HG02571 (cell line): Measurements from ENCODE around the gene PMEPA1.

Source experiments
- ATAC-seq: cut with Tn5 transposase; IDR thresholded peaks from one replicate; pipeline ENCODE4 v1.9.1; 2021; ENCODE audit warnings: mild to moderate bottlenecking, moderate library complexity; ENCODE audit not compliant: unreplicated experiment

The PMEPA1 gene

DNA sequence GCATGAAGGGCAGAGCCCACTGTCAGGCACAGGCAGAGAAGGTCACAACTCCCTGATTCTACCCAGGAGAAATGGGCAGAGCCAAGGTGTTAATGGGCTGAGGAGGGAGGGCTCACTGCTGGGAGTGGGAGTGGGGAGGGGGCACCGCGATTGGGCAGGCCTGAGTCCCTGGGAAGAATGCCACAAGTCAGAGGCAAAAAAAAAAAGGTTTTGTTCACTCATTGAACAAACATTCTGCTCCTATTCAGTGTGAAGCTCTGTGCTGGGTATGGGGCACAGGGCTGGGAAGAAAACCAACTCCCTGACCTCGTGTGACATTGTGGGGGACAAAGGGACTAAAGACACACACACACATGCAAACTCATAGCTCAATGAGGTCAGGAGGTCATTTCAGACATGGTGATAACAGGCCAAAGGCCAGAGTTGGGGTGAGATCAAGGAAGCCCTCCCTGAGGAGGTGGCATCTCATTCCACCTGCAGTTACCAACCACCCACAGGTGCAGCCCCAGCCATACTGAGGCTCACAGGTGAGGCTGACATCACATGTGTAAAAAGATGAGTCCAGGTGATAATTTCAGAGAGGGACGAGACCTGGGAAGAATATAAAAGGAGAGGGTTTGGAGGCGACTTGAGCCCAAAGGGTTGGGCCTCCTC is 3.2 kb upstream of the PMEPA1 start:
- ATAC-seq, result no peak

DNA sequence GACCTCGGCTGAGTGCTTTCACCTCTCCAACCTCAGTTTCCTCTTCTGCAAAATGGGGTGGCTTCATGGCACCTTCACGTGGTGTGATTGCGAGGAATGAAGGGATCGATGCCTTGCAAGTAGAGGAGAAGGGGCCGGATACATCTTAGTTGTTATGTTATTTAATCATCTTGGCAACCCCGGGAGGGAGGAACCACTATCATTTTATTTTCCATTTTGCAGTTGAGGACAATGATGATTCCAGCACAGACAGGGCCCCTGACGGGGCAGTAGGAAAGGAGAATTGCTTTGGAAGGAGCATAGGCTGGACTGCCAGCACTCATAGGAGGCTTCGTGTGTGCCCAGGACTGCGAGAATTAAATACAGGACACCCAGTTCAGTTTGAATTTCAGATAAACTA is 2.5 kb upstream of the PMEPA1 start:
- ATAC-seq, result no peak

DNA sequence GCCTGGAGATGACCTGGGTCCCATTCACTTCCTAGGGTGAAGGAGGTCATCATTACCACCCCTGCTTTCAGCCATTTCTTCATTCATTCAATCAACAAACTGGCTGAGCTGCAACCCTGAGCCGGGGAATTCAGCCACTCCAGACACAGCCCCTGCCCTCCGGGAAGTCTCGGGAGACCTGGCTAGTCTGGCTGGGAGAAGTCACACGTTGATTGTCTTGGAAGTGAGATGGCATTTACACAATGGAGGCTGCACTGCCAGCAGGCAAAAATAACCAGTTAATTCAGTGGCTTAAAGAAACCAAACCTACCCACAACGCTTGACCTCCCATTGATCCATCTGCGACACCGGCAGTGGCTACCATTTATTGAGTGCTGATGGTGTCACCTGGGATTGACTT is 2.0 kb upstream of the PMEPA1 start:
- ATAC-seq, result no peak

DNA sequence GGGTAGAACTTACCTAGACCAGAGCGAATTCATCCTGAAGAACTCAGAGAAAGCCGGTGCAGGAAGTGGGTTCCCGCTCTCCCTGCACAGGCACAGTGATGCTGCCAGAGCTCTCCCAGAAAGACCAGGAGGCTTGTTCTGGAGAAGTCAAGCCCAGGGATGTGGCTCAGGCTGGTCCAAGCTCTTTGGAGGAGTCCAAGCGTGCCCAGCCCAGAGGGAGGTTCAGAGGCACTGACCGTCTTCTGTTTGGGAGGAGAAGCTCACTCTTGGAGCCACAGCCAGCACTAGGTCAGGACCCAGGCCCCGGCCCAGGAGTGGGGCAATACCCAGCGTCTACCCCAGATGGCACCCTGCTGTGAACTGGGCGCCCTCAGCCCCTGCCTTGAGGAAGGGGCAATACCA is 1.5 kb upstream of the PMEPA1 start:
- no peak for ATAC-seq

DNA sequence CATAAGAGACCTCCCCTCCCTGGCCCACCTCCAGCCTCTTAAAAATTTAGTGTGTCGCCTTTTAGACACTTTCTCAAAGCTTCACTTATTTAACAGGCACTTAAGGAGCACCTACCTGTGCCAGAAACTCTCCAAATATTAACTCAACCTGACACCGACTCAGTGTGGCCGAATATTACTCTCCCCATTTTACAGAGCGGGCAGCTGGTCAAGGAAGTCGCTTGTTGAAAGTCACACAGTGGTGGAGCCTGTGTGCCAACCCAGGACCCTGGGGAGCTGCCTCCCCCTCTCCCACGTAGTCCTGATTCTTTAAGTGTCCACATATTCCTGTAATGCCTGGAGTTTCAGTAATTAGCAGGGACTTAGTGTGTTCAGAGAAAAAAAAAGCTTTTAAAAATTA is 1.0 kb upstream of the PMEPA1 start:
- ATAC-seq, result no peak

DNA sequence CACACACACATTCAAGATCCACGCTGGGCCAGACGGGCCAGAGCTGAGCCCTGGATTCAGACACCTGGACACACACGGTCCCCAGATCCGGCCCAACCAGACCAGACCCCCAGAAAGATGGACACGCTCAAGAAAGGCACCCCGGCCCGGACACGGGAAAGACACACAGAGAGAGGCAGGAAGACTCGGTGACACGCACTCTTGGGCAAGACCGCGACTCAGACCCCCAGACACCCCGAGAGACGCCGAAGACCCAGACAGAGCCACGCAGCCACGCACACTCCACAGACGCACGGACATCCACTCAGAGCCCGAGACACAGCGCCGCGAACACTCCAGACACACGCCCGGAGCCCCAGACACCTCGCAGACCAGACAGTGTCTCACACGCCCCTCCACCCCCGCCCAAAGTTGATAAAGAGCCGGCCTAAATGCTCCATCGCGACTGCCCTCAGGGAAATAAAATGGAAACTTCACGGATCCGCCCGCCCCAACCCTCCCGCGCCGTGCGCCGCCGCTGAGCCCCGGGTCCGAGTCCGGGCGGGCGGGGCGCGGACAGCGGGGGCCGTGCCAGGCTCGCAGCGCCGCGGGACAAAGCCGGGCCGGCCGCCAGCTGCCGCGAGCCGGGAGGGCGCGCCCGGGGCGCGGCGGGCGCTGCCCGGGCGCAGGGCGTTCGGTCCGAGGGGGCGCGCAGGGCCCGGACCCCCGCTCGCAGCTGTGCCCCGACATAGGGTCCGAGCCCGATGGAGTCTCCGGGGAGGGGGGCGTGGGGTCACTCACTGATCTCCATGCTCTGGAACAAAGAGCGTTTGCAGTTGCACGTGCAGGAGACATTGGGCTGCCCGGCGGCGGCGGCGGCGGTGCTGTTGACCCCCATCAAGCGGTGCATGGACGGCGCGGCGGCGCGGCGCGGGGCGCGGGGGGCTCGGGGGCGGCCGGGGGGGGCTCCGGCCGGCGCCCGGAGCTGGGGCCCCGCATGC is 831 bp downstream of the PMEPA1 start:
- no peak for ATAC-seq

DNA sequence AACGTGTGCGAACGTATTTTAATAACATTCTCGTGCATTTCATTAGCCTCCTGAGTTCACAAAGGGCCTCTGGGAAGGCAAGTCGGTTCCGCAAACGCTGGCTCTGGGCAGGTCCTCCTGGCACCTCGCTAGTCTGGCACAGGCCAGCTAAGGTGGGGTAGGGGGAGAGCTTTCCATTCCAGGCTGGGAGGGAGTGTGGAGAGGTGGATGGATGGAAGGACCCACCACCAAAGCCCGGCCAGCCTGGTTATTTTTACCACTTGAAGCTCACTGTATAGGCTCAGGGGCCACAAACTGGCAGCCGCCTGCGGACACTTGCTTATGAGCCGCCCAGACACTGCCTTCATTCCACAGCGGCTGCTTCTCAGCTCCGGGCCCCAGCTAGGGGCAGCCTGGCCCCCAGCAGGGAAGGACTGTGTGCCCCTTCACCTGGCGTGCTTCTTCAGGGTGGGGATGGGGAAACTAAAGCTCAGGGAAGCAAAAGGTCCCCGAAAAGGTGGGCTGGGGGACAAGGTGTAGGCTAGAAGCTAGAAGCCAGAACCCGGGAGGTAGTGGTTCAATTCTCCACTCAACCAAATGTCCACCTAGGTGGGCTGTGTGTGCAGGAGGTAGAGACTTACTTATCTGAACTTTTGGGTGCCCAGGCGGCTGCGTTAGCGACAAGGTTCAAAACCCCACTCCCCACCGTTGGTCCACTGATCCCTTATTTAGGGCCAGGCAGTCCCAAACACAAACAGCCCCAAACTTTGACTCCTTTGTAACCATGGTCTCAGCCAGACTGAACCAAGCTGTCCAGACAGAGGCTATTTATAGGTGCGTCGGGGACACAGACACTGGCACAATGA is 1.7 kb downstream of the PMEPA1 start:
- no peak for ATAC-seq

DNA sequence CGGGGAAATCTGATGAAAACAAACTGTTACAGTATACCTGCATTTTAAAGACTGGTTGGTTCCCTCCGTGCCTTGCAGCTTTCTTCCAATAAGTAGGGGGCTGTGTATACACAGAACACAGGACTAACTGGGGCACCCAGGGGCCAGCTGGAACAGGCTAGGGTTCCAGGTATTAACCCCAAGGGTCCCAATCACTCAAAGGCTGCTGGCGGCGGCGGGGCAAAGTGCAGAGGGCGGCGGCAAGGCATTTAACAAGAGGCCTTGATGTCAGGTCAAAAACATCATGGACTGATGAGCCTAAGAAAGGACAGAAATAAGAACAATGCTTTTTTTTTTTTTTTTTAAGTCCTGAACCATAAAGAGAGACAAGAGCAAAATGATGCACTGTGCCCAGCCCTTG is 2.5 kb downstream of the PMEPA1 start:
- no peak for ATAC-seq

DNA sequence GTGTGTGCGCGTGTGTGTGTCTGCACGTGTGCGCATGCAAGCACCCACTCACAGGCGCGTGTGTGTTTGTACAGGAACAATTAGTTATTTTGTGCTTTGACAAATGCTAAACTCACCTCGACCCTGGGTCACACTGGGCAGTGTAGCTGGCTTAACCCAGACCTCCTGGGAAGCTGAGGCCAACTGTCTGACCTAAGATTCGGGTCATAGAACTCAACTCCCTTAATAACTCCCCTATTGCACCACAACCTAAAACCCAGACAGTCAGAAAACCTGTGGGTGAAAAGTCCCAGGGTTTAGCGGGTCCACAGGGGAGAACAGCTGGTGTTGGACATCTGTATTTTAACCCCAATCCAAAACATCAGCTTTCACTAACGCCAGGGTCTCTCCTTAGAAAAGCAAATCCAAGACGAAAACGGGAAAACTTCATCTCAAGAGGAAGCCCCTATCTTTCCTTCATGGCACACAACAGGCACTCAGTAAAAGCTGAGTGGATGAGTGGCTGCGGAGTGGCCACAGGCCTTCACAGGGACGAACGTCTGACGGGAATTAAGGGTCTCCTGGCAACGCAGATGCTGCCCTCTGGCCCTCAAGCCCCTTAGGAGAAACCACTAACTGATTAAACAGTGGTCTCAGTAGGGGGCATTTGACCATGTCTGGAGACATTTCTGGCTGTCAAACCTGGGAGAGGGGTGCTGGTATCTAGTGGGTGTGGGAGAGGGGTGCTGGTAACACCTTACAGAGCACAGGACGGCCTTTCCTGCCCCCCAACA is 4.5 kb downstream of the PMEPA1 start:
- no peak for ATAC-seq

DNA sequence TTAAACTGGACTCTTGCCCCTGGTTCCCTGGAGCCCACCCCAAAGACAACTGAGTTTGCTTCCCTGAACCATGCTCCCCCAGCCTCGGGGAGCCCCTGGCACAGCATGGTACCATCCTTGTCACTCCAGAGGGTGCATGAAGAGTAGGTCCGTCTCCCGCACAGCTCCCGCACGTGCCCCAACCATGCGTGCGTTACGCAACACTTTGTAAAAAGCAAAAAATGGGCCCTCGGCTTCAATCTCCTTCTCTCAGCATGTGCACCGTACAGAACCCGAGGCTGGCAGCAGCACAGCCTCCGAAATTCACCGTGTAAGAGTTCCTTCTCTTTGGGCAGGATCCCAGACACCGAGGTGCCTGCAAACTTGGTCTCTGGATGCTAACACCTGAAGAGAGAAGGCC is 5.6 kb downstream of the PMEPA1 start:
- ATAC-seq, result no peak

DNA sequence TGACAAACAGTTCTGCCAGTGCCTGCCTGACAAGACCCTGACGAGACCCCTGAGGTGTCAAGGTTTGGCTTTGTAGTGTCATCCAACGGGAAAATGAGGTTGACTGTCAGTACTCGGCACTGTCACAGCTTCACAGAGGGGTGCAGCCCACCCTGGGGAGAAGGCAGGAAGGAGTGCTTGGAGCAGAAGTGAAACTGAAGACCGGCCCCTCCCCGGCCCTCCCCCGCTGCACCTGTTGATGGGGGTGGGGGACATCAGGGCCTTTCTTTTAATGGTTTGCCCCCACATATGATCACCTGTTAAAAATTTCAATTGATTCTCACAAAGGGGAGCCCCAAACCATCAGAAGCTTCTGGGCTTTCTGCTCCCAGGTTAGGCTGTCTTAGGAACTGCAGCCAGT is 6.8 kb downstream of the PMEPA1 start:
- no peak for ATAC-seq

DNA sequence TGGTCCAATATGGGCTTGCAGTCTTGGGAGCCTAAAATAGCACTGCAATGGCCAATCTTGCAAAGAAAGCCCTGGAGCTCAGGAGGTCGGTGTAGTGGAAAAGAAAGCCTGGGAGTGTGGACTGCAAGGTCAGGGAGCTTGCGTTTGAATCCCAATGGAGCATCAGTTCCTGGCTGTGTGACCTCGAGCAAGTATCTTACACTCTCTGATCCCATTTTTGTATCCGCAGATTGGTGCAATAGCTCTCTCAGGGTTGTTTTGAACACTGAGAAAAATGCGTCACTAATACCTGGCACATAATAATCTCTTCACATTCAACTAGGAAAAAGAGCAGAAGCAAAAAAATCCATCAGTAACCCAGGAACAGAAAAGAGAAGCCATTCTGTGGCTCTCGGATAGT is 7.3 kb downstream of the PMEPA1 start:
- ATAC-seq, result no peak

DNA sequence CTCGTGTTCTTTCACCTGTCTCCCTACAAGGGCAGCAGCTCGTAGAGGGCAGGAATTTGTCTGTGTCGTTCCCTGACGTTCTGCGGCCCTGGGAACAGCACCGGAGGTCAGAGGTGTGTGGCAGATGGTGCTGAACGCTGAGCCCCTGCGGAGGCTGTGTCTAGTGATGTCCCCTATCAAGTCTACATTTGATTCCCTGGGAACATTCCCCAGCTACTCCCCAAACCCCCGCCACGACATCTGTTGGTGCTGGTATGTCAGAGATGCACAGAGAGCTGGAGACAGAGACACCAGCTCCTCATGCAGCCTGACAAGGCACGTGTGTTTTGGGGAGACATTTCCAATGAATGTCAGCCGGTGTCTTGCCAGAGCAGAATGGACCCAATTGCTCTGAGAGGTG is 7.7 kb downstream of the PMEPA1 start:
- ATAC-seq, result no peak

DNA sequence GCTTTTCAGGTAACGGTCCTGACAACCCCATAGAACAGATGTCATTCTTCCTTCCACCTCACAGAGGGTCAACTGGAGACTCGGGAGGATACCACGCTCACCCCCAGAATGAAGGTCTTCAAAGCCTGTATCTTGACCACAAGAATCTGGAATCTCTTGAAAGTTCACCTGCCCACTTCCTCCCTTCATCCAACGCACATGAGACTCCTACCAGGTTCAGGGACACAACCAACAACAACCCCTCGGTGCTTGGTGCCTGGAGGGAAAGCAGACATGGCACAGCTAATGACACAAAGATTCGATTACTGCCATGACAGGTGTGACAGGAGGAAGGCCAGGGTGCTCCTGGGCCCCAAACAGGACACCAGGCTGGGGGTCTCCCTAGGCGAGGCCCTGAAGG is 8.2 kb downstream of the PMEPA1 start:
- ATAC-seq, result no peak

DNA sequence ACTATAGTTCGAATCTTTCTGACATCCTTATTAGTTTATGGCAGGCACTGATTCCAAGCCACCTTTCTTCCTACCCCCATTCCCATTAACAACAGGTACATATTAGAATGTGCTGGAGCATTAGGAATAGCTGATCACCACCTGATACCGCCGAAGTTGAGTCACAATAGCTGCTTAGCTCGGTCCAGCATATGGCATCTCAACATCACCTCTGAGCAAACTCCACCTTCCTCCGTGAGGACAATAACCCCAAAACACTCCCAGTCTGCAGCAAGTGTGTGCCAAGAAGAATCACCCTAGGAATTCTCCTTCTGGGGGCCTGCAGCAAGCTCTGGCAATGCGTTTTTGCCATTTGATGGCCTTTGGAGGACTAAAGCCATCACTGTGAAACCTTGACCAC is 8.7 kb downstream of the PMEPA1 start:
- ATAC-seq, result no peak

DNA sequence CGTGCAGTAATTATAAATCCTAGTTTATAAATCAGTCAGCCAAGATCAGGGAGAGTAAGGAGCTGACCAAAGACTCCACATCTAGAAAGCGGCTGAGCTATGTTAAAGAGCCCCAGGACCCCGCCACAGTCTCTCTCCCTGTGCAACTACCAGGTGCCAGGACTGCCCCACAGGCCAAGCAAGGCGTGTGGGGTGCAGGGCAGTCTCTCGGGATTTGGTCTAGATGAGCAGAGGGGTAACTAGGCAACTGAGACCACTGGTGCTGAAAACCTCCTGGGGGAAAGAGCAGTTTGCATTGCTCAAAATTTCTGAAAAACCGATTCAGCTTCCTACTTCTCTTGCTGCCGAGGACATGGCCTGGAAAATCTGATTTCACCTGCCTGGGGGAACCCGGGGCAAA is 10.4 kb downstream of the PMEPA1 start:
- no peak for ATAC-seq

DNA sequence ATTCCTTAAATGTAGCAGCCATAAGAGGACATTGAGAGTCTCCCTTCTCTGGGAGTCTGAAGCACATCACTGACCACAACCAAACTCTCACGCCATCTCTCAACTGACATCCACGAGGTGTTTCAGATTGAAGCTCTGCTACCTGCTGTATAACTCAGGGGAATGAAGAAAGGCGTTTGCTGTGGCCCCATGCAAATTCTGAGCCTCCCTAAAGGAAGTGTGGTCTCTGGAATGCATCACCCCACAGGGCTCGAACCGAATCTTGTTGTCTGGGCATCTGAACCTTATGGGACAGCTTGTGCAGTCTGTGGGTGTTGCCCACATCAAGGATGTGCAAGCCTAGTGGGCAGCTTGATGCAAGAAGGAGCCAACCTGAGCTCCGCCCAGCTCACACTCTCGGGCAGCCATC is 10.9 kb downstream of the PMEPA1 start:
- no peak for ATAC-seq

DNA sequence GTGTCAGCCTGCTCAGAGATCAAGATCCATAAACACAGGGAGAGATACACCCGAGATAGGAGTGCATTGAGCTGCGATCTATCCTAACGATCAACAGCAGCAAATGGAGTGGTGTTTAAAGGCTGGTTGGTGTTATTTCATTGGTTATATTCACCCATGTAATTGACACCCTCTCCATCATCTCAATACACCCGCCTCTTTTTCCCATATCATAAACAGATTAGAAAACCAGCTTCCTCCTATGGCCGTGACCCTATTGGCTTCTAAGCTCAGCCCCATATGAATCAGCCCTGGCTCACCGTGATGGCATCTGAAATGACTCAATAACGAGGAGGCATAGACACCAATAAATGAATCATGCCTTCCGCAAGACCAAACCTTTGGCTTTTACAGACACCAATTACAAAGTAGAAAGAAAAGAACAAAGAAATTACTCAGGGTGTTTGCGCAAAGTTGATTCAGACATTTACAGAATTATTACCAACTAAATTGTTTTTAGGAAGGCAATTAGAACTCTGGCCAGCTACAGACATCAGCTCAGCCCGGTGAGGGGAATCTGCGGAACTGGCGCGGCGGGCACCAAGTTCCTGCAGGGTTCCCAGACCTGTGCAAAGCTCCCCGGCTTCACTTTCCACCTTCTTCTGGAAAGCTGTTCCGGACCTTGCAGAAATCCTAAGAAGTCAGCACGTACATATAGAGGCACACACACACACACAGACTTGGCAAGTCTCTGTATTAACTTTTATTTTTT is 11.5 kb downstream of the PMEPA1 start:
- no peak for ATAC-seq

DNA sequence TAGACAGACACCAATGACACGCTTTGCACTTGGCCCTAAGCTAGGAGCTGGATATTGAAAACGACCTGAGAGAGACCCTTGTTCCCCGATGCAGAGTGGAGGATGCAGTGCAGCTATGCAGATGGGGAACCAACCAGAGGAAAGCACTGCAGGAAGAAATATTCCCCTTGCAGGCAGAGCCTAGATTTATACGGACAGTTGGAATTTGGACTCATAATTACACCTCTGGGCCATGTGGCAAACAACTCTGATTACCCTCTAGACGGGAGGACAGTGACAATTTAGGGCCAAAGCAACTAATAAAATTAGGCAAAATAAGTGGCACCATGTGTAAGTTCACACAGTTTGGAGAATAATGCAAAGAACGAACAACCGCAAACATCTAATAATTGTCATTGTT is 12.3 kb downstream of the PMEPA1 start:
- ATAC-seq, result no peak

DNA sequence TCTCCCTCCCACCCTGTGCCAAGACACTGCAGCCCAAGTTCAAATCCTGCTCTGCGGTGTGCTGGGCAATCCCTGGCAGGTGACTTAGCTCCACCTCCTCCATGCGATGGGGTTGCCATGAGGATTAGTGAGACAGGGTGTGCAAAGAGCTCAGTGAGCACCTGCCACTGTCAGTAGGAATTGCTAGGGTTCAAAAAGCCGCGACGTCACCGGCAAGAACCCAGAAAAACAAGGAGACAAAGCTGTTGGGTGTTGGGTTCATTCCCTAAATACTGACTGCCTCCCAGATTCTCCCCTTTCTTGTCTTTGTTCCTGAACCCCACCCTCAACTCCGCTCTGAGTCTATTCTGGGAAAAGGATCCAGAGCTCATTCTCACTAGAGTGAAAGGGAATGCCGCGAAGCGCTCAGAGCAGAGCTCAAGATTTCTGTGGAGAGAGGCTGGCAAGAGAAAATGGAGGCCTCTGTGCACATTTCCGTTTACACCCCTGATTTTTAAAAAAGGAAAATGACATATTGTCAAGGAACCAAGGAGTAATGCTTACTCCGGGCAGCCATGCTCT is 13.3 kb downstream of the PMEPA1 start:
- ATAC-seq, result no peak
